K562 (cell line): ENCODE data around the gene ATP8B2. TPM values are rescaled to one million over a fixed set of nuclear protein-coding genes. Genes with fewer than 3 reads are reported as not detected.

Experiments
- COPS2 ChIP-seq: fragments of 450-650 bp; conservative IDR thresholded peaks from 2 replicates; pipeline ENCODE4 v1.6.1; 2016; ENCODE audit warnings: mild to moderate bottlenecking, moderate library complexity
- HDAC1 ChIP-seq, 2 experiments: fragments of 450-650 bp; IDR thresholded peaks; 2 replicates each; pipeline ENCODE4 v1.6.1; 2016 to 2017; ENCODE audit warnings: inconsistent platforms in 1 of 2, mild to moderate bottlenecking in 1 of 2, moderate library complexity in 1 of 2
- RUNX1 ChIP-seq: sonication (generic); IDR thresholded peaks from 2 replicates; pipeline ENCODE4 v1.6.1; 2016; ENCODE audit warnings: antibody characterized with exemption, low read depth
- ZNF592 ChIP-seq: fragments of 450-650 bp; IDR thresholded peaks from 2 replicates; pipeline ENCODE4 v1.6.1; 2017; ENCODE audit warnings: antibody characterized with exemption, mild to moderate bottlenecking
- ZNF639 ChIP-seq, 2 experiments: fragments of 200-800 bp in 1 of 2; sonication (Bioruptor generic) in 1 of 2; sonication (generic) in 1 of 2; formaldehyde crosslinking in 1 of 2; IDR thresholded peaks in 1 of 2; conservative IDR thresholded peaks in 1 of 2; 2 replicates each; pipeline versions ENCODE4 v1.5.0 to v1.6.1; 2016 to 2020; ENCODE audit warnings: missing compliant biosample characterization in 1 of 2, missing genetic modification characterization in 1 of 2, missing genetic modification reagents in 1 of 2
- polyA plus RNA-seq, 8 experiments: library from polyadenylated mRNA; depleted of rRNA in 4 of 8; stranded (reverse) in 5 of 8; unstranded in 3 of 8; fragments of >200 nt; fragmentation: Nextera tagmentation in 2 of 8; fragmentation: Illumina TruSeq in 1 of 8; extraction: Ambion mirVana in 2 of 8; extraction: Trizol in 1 of 8; gene quantifications; 2 replicates each; pipeline versions ENCODE4 v1.2.1 to v1.2.3, GENCODE V29; 2011 to 2014; ENCODE audit warnings: inconsistent platforms in 1 of 8, missing spikeins in 1 of 8
- total RNA-seq, 7 experiments: library from RNA; depleted of rRNA in 6 of 7; stranded (reverse); fragments of >200 nt in 6 of 7; fragmentation: Illumina TruSeq in 2 of 7; extraction: Trizol in 2 of 7; gene quantifications; 2 replicates each; pipeline versions ENCODE4 v1.2.1 to v1.2.3, GENCODE V29; 2011 to 2021; ENCODE audit warnings: low replicate concordance in 1 of 7

The ATP8B2 gene
- total and polyA plus RNA-seq, 9 of the 15 experiments (the other 6 are each of a cell fraction or from before 2014, with no cell fraction given): 0.27 to 33.2 (median 18.4) TPM

GRCh38 chr1:154384650-154385489 is 59.5 kb downstream of the ATP8B2 start (continued):
- TF ChIP-seq HDAC1 (IDR thresholded peaks at IDR 0.05) (0 out of 4 replicates have a peak, but pooled peaks of 1 of the 2 experiments have one; percentile 25), ZNF639 (CRISPR knock-in tag; conservative IDR thresholded peaks at IDR 0.05 in 1 of 2, IDR thresholded peaks at IDR 0.05 in 1 of 2) (no peak), RUNX1 (no peak), COPS2 (no peak), ZNF592 (peak; percentile 14; the same call in 1 of the 2 replicates)
- TF ChIP-seq, all 486 proteins: peak for 60
